Ramos (cell line): Measurements from ENCODE around the gene SLC15A4.
"Not testable (repeated sequence)": the region's sequence is repeated elsewhere in the genome, so short reads cannot be mapped to it uniquely, and the experiment has no call there.

Experiments
- in situ Hi-C: fragments of 300-500 bp; cut with MboI; formaldehyde crosslinking; loops from one replicate; pipeline ENCODE4 v1.14.3; 2022; ENCODE audit warnings: low sequenced_read_pairs; ENCODE audit not compliant: unreplicated experiment

Gene SLC15A4

DNA sequence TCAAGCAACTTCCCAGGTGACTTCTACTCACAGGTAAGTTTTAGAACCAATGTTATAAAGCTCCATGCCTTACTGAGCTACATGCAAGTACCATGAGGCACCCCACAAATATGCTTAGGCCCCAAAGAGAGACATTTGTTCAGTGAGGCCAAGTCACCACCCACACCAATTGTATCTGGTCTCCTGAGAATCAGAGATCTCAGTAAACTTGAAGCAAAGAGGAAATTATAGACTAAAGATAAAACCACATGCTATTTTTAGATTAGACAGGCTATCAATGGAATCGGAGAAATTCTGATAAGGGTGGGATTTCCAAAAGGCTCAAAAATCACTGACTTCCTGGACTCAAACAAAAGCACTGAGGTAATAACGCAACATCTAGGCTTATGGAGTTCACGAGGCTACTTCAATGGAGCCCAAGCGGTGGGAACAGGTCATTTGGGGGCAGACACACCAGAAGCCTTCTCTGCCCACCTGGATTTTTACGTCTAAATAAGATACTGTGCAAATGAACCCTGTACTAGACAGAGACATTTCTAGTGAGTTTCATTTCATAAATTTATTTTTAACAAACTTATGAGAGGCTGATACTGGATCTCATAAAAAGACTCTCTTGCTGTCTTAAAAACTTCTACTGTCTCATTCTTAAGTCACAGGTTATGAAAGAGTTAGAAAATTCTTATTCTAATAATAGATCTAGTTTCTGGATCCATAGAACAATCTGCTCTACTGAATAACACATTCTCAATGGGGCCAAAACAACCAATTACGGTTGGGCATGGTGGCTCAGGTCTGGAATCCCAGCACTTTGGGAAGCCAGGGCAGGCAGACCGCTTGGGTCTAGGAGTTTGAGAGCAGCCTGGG is 7.7 kb downstream of the SLC15A4 start:
- in situ Hi-C loops: no loop called here

DNA sequence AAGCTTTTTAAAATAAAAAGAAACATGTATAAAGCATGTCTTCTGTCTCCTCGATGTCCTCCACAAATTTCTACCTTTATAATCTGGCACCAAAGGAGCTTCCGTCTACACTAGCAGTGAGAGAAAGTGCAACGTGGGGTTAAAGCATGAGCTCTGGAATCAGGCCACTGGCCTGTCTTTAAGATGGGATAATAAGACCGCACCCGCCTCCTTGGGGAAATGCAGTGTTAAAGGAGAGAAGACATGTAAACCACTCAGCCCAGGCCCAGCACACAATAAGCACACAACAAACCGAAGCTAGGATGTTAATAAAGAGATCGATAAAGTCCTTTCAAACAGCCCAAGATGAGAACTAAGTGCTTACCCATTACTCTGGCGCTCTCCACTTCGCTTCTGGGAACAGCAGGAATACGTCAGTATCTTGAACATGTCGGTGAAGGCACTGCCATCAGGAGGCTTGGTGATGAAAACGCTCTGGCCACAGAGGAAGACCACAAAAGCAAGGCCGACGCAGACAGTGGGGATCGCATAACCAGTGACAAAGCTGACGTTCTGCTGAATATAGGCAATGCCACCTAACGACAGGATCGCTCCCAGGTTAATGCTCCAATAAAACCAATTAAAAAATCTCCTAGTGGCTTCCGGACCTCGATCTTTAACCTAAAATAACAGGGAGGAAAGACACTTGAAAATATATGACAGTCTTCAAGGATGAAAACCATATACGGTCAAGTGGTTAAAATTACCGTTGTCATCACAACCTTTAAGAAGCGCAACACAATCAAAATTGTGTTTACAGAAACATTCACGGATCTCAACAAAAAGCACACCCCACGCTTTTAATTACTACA is 9.1 kb downstream of the SLC15A4 start:
- in situ Hi-C loops: no loop called here

DNA sequence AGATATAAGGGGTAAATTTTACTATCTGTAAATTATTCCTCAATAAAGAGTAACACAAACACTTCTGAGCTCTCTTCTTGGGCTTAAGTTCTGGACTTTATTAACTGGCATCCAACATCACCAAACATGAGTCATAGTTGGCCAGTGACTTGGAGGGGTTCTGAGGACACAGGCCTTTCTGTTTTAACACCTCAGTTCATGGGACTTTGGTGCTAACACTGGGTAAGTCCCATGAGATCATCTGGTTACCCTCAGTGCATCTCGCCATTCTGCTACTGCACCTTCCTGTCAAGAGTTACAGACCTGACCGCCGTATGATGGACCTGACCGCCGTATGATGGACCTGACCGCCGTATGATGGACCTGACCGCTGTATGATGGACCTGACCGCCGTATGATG is 9.9 kb downstream of the SLC15A4 start:
- in situ Hi-C loops: no loop called here

DNA sequence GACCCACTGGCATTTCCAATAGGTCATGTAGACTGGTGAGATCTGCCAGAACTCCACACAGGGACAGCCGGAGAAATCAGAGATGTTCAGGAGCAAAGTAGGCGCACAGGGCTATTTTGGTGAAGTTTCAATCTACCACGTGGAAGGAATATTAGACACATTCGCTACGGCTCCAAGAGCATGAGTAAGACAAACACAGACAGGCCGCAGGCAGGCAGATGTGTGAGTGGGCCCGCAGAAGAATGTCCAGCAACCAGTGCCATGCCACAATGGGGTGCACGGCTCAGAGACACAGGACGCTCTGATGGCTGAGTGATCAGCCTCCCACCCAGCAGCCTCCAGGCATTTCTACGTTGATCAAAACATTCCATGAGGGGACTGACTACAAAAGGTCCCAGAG is 10.4 kb downstream of the SLC15A4 start:
- in situ Hi-C loops: no loop called here

DNA sequence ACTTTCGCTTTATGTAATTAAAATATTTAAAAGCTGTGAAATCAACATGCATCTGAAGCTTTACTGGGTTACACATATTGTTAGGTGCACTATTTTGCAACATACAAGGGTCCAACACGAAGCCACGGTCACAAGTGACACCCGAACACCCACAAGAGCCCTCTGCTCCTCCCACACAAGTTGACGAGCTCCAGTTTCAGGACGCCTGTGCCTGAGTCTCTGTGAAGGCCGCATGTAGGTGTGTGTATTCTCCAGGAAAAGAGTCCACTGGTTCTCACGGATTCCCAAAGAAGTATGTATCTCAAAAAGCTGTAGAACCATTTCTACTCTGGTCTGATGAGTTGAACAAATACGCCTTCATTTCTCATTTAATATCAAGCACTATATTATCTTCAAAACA is 12.0 kb downstream of the SLC15A4 start:
- in situ Hi-C loops: no loop called here

DNA sequence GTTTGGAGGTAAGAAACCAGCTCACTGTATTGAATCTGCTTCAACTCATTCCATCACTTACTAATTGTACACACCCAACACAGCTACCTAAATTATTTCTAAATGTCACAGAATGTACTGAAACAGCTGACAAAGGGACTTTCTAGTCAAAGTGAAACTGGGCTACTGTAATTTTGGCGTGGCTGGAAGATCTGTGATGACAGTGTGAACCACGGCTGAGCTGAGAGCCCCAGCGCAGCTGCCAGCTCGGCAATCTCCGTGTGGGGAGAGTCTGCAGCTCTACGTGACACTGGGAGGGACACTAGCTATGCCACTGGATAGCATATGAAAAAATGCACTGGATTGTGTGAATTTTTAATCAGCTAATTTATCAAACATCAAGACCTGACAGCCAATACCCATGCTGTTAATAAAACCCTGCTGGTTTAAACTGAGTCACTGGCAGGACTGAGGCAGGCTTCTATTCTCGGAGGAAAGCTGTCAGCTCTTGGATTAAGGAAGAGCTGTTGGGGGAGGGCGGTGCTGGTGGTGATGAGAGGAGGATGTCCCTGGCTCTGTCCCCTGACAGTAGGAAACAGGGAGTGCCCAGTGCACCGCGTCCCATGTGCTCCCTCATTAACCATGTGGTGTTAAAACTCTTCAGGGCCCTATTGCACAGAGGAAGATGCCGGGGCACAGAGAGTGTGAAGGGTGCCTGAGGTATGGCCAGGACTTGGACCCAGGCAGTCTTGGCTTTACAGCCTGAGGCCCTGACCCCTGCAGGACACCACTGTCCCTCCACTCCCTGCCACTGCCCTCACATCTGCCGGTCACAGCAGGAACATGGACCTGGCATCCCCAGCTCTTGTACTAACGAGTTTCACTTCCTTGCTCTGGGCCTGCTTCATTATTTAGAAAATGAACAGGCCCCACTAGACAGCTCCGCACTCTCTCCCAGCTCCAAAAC is 13.3 kb downstream of the SLC15A4 start:
- in situ Hi-C loops: no loop called here

DNA sequence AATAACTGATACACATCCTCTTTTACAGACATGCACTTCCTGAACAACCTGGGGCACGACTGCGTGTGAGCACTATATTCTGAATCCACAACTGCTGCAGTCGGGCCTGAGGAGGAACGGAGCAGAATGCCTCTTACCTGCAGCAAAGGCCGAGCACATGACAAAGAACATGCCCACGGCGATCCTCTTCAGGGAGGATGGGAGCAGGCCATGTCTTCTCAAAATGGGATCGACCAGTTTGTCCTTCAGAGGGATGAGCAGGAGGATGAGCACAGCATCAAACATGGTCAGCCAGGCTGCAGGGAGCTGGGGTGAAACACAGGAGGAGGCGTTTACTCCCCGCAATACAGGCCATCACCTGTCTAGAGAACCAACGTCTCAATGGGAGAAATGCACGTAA is 15.1 kb downstream of the SLC15A4 start:
- in situ Hi-C loops: no loop called here

DNA sequence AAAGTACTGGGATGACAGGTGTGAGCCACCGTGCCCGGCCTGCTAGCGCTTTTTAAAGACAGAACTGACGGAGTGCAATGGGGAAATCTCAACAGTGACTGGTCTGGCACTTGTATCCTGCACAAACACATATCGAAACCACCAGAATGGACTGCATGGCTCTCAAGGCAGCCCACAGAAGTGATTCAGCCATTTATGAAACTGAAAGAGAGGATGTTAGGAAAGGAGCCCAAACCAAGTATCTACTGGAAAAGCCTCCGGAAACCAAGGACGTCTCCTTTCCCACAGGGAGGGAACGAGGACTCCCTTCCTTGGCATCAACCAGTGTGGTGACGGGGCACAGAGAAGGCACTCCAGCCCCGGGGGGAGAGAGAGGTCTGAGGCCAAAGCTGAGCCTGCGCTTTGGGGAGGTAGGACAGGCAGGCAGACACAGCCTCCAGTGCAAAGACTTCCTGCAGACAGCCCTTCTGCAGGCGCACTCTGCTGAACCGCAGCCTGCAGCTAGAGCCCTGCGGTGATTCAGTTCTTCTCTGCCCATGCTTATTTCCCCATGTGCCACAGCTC is 16.5 kb downstream of the SLC15A4 start:
- in situ Hi-C loops: no loop called here

DNA sequence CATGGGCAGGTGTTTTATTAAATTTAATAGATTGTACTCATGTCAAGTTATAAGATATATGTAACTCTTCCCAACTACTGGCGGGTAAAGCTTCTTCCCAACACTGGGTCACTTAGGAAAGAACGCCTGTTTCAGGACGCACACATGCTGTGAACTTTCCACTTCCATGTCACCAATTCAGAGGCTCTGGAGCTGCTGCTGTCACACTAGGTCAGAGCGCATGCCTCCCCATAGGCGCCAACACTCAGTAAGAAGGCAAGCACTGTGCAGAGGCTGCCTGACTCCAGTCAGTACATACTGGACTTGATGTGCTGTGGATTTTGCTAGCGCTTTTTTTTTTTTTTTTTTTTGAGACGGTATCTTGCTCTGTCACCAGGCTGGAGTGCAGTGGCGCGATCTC is 17.2 kb downstream of the SLC15A4 start:
- in situ Hi-C loops: no loop called here

DNA sequence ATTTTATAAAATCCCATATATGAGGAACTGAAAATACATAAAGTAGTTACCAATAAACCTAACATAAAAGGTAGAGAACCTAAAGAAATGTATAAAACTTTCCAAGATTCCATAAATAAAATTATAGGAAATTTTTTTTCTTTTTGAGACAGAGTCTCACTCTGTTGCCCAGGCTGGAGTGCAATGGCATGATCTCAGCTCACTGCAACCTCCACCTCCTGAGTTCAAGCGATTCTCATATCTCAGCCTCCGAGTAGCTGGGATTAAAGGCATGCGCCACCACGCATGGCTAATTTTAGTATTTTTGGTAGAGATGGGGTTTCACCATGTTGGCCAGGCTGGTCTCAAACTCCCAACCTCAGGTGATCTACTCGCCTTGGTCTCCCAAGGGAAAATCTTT is 18.4 kb downstream of the SLC15A4 start:
- in situ Hi-C loops: not testable (repeated sequence)

DNA sequence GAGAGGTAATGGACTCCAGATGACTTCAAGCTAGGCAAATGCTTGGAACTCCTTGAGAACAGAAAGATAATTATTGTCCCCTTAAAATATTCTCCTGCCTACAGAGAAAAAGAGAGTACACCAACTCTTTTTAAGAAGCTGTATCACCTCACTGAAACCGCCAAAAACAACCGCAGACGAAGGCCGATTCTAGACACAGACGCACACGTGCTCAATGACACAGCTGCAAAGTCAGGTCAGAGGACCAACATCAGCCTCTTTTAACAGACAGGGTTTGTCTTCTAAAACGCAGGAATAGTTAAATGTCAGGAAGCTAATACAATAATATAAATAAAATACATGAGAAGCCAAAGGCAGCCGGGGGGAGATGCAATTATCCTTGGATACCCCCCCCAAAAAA is 19.0 kb downstream of the SLC15A4 start:
- in situ Hi-C loops: no loop called here

DNA sequence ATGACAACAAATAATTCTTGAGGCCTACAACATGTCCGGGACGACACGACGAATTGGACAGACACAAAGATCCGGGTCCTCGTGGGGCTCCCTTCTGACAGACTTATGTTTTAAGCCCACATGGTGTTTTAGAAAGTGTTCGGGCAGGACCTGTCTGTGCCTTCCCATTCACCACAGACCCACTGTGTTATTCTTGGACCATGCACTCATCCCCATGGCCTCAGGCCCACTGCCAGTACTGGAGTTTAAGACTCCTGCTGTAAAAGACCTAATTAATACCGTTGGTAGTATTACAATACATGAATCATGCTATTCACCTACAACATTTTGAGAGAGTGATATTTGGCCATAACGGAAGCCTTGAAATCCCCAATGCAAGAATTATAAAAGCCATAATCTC is 20.0 kb downstream of the SLC15A4 start:
- in situ Hi-C loops: no loop called here

DNA sequence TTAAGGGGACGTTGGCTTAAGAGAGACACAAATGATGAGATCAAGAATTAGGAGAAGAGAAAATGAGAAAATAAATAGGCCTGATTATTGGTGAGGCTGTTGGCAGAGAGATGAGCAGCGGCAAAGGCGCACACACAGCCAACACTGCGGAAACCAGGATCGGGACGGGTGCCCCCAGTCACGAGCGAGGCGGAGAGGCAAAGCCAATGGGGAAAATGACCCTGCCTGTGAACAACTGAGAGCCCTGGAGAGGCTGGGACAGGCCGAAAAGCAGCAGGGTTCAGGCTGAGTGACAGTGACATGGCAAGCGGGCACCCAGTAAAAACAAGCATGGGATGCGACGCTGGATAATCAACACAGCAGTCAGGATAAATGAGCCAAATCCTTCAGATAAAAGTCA is 21.0 kb downstream of the SLC15A4 start:
- in situ Hi-C loops: no loop called here

DNA sequence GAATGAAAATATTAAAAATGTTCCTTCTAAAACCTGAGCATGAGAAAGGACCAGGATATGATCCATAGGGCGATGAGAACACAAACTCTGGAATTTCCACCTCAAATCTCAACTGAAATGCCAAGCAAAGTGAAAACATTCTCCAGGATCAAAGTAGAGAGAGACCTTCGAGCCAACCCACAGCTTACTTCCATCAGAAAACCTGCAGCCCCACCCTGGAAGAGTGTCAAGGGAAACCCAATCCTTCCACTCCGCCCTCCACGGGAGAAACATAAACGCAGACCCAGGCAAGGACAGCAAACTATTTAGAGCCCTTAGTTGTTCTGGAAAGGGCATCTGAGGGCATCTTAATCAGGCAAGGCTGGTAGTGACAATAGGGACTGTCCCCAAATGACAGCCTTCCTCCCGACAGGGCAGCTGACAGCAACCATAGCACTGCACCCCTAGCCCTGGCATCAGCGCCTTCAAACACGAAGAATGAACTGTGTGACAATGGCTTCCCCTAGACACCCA is 21.8 kb downstream of the SLC15A4 start:
- in situ Hi-C loops: no loop called here

DNA sequence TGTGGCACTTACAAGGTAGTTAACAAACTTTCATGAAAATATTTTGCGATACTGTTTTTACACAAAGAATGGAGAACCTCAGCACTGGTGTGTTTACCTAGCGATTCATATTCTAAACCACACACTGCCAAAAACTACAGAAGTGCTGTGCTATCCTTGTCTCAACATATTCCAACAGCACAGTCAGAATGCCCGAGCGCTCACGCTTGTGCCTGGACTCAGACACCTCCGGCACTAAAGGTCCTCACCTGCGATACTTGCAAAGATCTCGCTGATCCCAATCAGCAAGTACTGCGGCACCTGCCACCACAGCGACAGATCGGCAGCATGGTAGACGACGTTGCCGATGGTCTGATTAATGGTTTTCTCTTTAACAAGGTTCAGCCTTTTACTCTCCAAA is 23.2 kb downstream of the SLC15A4 start:
- in situ Hi-C loops: no loop called here

DNA sequence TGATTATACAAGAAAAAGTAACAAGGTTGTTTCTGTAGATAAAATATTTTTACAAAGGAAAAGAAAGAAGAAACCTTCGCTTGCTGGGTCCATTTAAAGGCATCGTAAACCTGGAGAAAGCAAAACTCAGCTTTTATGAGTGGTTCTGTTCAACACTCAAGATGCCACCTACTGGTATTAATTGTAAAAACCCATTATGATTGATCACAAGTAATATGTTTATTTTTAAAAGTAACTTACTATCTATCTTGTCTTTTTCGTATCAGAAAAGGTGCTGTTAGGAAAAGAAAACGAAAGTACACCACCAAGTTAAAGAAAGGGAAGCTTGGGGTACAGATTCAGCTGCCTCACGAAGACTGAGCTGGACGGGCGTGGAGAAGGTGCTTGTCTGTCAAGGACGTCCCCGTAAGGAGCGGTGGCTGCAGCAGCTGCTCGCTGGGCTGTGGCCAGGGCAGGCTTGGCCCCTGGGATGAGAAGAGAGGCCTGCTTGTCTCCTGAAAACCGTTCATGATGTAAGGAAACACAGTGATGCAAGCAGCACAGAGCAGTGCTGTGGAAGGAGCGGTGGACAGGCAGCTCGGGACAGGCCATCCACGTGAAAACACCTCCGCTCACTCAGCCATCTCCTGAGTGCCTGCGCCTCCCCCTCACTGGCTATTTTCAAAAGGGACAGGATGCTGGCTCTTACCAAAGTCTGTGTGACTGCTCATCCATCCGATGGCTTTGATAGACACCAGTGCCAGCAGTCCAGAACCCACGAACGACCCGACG is 25.0 kb downstream of the SLC15A4 start:
- in situ Hi-C loops: no loop called here

DNA sequence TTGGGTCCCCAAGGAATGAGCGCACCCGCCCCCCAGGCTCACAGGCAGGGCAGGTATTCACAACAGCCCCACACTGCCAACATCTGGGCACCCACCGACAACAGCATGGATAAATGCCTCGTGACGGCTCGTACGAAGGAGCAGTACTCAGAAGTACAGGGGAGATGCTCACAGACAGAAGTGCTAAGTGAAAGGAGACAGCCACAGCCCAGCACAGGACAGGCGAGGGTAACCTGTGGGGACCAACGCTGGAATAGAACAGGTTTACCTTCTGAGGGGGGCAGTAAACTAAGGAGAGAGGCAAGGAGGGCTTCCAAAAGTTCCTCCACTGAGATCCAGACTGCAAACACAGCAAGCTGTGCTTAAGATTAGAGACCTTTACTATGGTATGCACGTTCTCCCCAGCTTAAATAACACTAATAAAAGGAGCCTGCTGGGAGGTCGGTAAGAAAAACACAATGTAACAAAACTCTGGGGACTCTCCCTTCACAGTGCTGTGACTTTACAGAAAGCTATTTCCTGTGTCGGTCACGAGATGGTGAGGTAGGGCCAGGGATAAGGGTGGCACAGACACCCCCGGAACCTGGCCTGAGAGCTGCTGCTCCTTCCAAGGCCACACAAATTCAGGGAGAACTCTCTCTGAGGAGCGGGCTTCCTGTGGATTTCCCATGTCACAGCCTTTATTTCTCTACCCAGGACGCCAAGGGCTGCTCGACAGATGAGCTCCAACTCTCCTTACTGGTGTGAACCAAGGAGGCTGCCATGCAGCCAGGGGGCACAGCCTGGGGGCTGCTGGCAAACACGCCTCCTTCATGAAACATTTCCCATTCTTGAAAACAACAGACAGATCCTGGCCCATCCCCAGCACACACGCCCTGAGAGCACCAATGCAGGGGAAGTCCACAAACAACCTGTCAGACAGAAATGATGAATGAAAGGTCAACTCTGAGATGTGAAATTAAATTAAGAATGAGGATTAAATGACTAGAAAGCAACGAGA is 26.3 kb downstream of the SLC15A4 start:
- in situ Hi-C loops: no loop called here
